Progenitor cell of endocrine pancreas (in vitro differentiated cells): ENCODE data around the gene PRM1. TPM values are rescaled to one million over a fixed set of nuclear protein-coding genes. Genes with fewer than 3 reads are reported as not detected.
A peak's percentile ranks its signal among the peaks of the same experiment; 100 is the strongest.
"Not testable (repeated sequence)": the region's sequence is repeated elsewhere in the genome, so short reads cannot be mapped to it uniquely, and the experiment has no call there.

Experiments
- DNase-seq: peaks from one replicate; pipeline ENCODE4 v3.0.0; 2021; ENCODE audit warnings: low spot score; ENCODE audit not compliant: unreplicated experiment
- H3K27ac Mint-ChIP-seq: 2 replicates; pipeline ENCODE4 v1.8.0; 2021; ENCODE audit warnings: mild to moderate bottlenecking, moderate library complexity, mixed read lengths
- H3K27me3 Mint-ChIP-seq: 2 replicates; pipeline ENCODE4 v1.8.0; 2021; ENCODE audit warnings: mixed read lengths
- H3K36me3 Mint-ChIP-seq: 2 replicates; pipeline ENCODE4 v1.8.0; 2022; ENCODE audit warnings: mixed read lengths; ENCODE audit not compliant: insufficient read depth
- H3K4me1 Mint-ChIP-seq: 2 replicates; pipeline ENCODE4 v1.8.0; 2021; ENCODE audit warnings: low read depth, mixed read lengths
- H3K4me3 Mint-ChIP-seq: 2 replicates; pipeline ENCODE4 v1.8.0; 2021; ENCODE audit warnings: low read depth, mild to moderate bottlenecking, moderate library complexity, mixed read lengths
- H3K9me3 Mint-ChIP-seq: 2 replicates; pipeline ENCODE4 v1.8.0; 2021; ENCODE audit warnings: low read depth, mixed read lengths
- CTCF ChIP-seq: fragments of 200-600 bp; sonication (generic); IDR thresholded peaks from one replicate; pipeline ENCODE4 v1.5.0; 2021; ENCODE audit warnings: antibody characterized with exemption, mild to moderate bottlenecking; ENCODE audit not compliant: unreplicated experiment
- total RNA-seq: library from RNA; stranded (reverse); gene quantifications from 2 replicates; pipeline ENCODE4 v1.2.1, GENCODE V29; 2021

The PRM1 gene
- total RNA-seq, 1 donor from 2014 or later: not detected

DNA sequence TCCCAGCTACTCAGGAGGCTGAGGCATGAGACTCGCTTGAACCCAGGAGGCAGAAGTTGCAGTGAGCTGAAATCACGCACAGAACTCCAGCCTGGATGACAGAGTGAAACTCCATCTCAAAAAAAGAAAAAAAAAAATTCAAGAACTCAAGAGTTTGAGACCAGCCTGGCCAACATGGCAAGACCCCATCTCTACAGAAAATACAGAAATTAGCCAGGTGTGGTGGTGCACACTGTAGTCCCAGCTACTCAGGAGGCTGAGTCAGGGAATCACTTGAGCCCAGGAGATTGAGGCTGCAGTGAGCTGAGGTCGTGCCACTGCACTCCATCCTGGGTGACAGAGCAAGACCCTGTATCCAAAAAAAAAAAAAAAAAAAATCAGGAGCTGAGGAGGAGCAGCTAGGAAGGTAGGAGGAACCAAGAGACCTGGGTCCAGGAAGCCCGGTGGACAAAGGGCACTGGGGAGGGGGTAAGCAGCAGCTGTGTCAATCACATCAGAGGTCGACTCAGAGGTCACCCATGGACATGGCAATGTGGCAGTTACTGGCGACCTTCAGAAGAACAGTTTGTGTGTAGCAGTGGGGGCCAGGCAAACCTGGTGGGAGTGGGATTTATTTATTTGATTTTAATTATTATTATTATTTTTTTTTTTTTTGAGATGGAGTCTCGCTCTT, 11.1 kb upstream of the PRM1 start:
- no peaks in the 10 kb centered on the region for H3K9me3 Mint-ChIP-seq
- H3K4me1 Mint-ChIP-seq: peaks cover 19% of the 10 kb centered on the region
- no peaks in the 10 kb centered on the region for H3K27me3 Mint-ChIP-seq
- no peak for DNase-seq
- H3K4me3 Mint-ChIP-seq: no peak overlapping the region
- no peak for TF ChIP-seq CTCF
- no peaks in the 10 kb centered on the region for H3K36me3 Mint-ChIP-seq
- no peak overlapping the region for H3K27ac Mint-ChIP-seq

- no peak for TF ChIP-seq CTCF
- peaks cover 11% of the 10 kb centered on the region for H3K4me1 Mint-ChIP-seq
- H3K9me3 Mint-ChIP-seq: no peaks in the 10 kb centered on the region
- no peak for DNase-seq
- H3K4me3 Mint-ChIP-seq: no peak overlapping the region
- H3K27ac Mint-ChIP-seq: no peak overlapping the region
- H3K36me3 Mint-ChIP-seq: no peaks in the 10 kb centered on the region
- H3K27me3 Mint-ChIP-seq: no peaks in the 10 kb centered on the region
These were observed 10.1 kb upstream of the PRM1 start for GRCh38 chr16:11291091-11291703.

- H3K36me3 Mint-ChIP-seq: no peaks in the 10 kb centered on the region
- no peaks in the 10 kb centered on the region for H3K9me3 Mint-ChIP-seq
- TF ChIP-seq CTCF: no peak
- H3K27me3 Mint-ChIP-seq: no peaks in the 10 kb centered on the region
- no peak for DNase-seq
- peak overlapping the region; percentile 58 for H3K27ac Mint-ChIP-seq
- no peak overlapping the region for H3K4me3 Mint-ChIP-seq
- peaks cover 11% of the 10 kb centered on the region for H3K4me1 Mint-ChIP-seq
These were observed 9.2 kb upstream of the PRM1 start for GRCh38 chr16:11290102-11290893.

GRCh38 chr16:11289696-11290095, 8.6 kb upstream of the PRM1 start:
- not testable (repeated sequence) for H3K4me1 Mint-ChIP-seq, H3K4me3 Mint-ChIP-seq, DNase-seq, H3K9me3 Mint-ChIP-seq, H3K36me3 Mint-ChIP-seq, H3K27me3 Mint-ChIP-seq, H3K27ac Mint-ChIP-seq

GRCh38 chr16:11289202-11289601, 8.1 kb upstream of the PRM1 start:
- Mint-ChIP-seq H3K9me3 (no peaks in the 10 kb centered on the region), H3K27me3 (no peaks in the 10 kb centered on the region), H3K36me3 (no peaks in the 10 kb centered on the region), H3K4me3 (no peak overlapping the region), H3K27ac (no peak overlapping the region), H3K4me1 (peaks cover 8% of the 10 kb centered on the region)
- TF ChIP-seq CTCF: no peak
- no peak for DNase-seq
